Left lung (tissue), 10 donors: ENCODE results near the gene COL25A1. TPM values are rescaled to one million over a fixed set of nuclear protein-coding genes. Genes with fewer than 3 reads are reported as not detected.

Experiments
- ATAC-seq: fragments of 200-7000 bp; cut with Tn5 transposase; one replicate; pipeline ENCODE4 v1.9.1; 2020; ENCODE audit warnings: moderate library complexity
- DNase-seq, 4 donors: peaks; one replicate each; pipeline ENCODE4 v3.0.0-alpha.2; 2013 to 2020
- H3K27ac ChIP-seq, 2 donors: fragments of 200-600 bp; sonication (generic) in 1 of 2; one replicate each; pipeline versions ENCODE4 v1.5.0 to v1.8.0; 2020 to 2021
- H3K27me3 ChIP-seq, 2 donors: fragments of 200-600 bp; sonication (generic) in 1 of 2; one replicate each; pipeline versions ENCODE4 v1.5.0 to v1.8.0; 2020 to 2021
- H3K36me3 ChIP-seq, 2 donors: fragments of 200-600 bp; sonication (generic) in 1 of 2; one replicate each; pipeline versions ENCODE4 v1.5.0 to v1.8.0; 2020 to 2021
- H3K4me1 ChIP-seq, 2 donors: fragments of 200-600 bp; one replicate each; pipeline ENCODE4 v1.8.0; 2021
- H3K4me3 ChIP-seq, 2 donors: fragments of 200-600 bp; sonication (generic) in 1 of 2; one replicate each; pipeline versions ENCODE4 v1.5.0 to v1.8.0; 2020 to 2021; ENCODE audit warnings: mild to moderate bottlenecking in 1 of 2
- H3K9me3 ChIP-seq, 2 donors: fragments of 200-600 bp; sonication (generic) in 1 of 2; one replicate each; pipeline versions ENCODE4 v1.5.0 to v1.8.0; 2020 to 2021
- intact Hi-C, 2 donors: fragments of 100-400 bp; cut with DNase I; formaldehyde crosslinking; loops; one replicate each; pipeline versions ENCODE4 v1.11.2 to v1.14.2; 2022
- polyA plus RNA-seq, 6 donors: library from polyadenylated mRNA; unstranded; fragments of 120-200 nt; gene quantifications; one replicate each; pipeline ENCODE4 v1.2.1, GENCODE V29; 2013; ENCODE audit not compliant: insufficient read length in 6 of 6
- total RNA-seq, 2 donors: library from RNA; stranded (reverse); fragmentation: NEBNext Ultra II Directional; extraction: Animal tissue kit (Norgen Biotek cat#: 25700); gene quantifications; one replicate each; pipeline ENCODE4 v1.2.1, GENCODE V29; 2021
- TF ChIP-seq, protein P1 (sequence below), 2 donors: fragments of 200-600 bp; sonication (generic) in 1 of 2; IDR thresholded peaks; one replicate each; pipeline versions ENCODE4 v1.5.0 to v1.8.0; 2021; ENCODE audit warnings: antibody characterized with exemption in 2 of 2
- donor health status: DM: no; HTN: yes; CAD: no.
- donor health status: DM: no; HTN: no; CAD: no.

COL25A1 gene
- total and polyA plus RNA-seq, 8 donors = 0.13 to 1.8 (median 1.4) TPM

DNA sequence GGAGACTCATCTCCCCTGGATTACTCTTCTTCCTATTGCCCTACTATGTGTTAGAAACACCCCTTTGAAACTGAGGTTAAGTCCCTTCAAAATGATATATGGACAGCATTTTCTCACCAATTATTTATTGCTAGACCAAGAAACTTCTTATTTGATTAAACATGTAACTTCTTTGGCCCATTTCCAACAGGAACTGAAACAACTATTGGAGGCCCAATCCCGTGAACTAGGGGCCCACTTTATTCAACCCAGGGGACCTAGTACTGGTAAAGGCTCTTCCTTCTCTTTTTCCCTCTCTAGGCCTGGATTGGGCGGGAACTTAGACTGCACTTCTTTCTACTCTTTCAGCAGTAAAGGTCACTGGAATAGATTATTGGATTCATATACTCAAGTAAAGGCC lies 16.7 kb upstream of the COL25A1 start:
- ATAC-seq (no peak), DNase-seq (no peak)
- Histone ChIP-seq H3K36me3 (no peaks in the 10 kb centered on the region), H3K27ac (no peak overlapping the region), H3K9me3 (peaks cover 0 to 32% of the 10 kb centered on the region in 2 donors), H3K4me1 (no peaks in the 10 kb centered on the region), H3K4me3 (no peak overlapping the region), H3K27me3 (no peaks in the 10 kb centered on the region)
- TF ChIP-seq, protein P1, sequence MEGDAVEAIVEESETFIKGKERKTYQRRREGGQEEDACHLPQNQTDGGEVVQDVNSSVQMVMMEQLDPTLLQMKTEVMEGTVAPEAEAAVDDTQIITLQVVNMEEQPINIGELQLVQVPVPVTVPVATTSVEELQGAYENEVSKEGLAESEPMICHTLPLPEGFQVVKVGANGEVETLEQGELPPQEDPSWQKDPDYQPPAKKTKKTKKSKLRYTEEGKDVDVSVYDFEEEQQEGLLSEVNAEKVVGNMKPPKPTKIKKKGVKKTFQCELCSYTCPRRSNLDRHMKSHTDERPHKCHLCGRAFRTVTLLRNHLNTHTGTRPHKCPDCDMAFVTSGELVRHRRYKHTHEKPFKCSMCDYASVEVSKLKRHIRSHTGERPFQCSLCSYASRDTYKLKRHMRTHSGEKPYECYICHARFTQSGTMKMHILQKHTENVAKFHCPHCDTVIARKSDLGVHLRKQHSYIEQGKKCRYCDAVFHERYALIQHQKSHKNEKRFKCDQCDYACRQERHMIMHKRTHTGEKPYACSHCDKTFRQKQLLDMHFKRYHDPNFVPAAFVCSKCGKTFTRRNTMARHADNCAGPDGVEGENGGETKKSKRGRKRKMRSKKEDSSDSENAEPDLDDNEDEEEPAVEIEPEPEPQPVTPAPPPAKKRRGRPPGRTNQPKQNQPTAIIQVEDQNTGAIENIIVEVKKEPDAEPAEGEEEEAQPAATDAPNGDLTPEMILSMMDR (IDR thresholded peaks at IDR 0.05) = no peak
- intact Hi-C loops = no loop called here

DNA sequence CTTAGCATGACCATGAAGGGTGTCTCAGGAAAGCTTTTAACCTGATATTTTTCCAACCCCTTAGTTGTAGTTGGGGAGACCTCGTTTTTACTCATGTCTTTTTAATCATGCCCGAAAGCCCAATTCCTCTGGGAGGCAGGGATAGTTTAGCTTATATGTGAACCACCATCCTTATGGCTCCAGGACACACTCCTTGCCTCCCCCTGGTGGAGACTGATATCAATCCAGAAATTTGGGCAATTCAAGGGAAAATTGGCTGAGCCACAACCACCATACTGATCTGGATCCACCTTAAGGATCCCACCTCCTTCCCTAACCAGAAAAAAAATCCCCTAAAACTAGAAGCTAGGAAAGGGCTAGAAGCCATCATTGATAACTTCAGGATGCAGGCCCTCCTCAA lies 13.4 kb upstream of the COL25A1 start:
- Histone ChIP-seq H3K27ac (no peak overlapping the region), H3K9me3 (peaks cover 0 to 26% of the 10 kb centered on the region in 2 donors), H3K36me3 (no peaks in the 10 kb centered on the region), H3K4me3 (no peak overlapping the region), H3K4me1 (no peaks in the 10 kb centered on the region), H3K27me3 (no peaks in the 10 kb centered on the region)
- DNase-seq (no peak), ATAC-seq (no peak)
- TF ChIP-seq, protein P1 (IDR thresholded peaks at IDR 0.05) = no peak
- intact Hi-C loops = no loop called here

DNA sequence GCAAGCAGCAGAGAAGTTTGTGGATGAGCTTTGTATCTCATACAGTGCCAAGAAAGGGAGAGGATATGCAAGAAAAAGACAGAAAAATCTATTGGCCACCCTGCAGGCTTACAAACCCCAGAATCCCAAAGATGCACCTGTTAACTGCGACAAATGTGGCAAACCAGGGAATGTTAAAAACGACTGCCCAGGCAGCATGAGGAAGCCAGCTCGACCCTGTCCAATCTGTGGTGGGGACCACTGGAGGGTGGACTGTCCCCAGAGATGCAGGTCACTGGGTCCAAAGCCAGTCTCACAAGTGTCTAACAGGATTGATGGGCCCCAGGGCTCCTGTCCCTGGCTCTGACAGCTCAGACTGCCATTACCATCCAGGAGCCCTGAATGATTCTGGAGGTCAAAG lies 12.9 kb upstream of the COL25A1 start:
- H3K27me3 ChIP-seq = no peaks in the 10 kb centered on the region
- H3K4me3 ChIP-seq = no peak overlapping the region
- ATAC-seq = no peak
- TF ChIP-seq, protein P1 (IDR thresholded peaks at IDR 0.05) = no peak
- no peaks in the 10 kb centered on the region for H3K4me1 ChIP-seq
- H3K9me3 ChIP-seq = peaks cover 0 to 22% of the 10 kb centered on the region in 2 donors
- no peak overlapping the region for H3K27ac ChIP-seq
- intact Hi-C loops = no loop called here
- H3K36me3 ChIP-seq = no peaks in the 10 kb centered on the region
- no peak for DNase-seq

DNA sequence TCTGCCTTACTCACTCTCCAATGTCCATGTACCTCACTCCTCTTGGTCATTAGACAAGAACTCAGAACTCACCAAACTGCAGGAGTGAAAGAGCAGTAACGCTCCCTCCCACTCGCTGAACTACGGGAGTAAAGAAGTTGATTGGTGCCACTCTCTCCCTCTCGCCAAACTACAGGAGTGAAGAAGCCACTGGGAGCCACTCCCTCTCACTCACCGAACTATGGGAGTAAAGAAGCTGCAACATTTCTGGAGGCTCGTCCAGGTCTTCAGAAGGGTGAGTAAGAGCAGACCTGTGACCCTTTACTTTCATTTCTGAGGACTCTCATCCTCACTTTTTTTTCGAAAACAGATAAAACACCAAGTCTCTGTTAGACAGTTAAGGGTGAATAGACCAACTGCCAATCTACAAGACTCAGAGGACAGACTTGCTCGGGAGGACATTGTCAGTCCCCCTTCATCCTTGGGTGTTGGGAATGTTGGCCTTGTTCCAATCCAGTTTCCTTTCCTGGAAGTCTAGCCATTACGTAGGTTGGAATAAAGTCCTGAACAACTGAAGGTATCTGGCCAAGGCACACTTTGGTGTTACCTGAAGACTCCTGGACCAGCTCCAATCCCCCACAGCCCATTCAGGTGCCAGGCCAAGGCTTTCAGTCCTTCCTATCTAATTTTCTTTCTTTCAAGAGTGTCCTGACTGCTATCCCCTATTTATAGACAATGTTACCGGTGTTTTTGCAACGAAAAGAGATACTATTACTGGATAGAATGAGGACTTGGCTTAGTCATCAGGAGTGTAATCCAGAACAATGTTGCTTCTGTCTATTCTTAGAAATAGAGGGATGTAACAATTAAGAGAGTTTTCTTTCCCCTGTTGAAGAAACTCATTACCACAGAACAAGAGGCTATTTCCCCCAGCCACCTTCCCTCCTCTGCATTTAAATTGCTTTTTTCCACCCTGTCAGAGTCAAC lies 11.0 kb upstream of the COL25A1 start:
- ATAC-seq (no peak), DNase-seq (no peak)
- no peak overlapping the region for H3K4me3 ChIP-seq
- intact Hi-C loops = no loop called here
- TF ChIP-seq, protein P1 (IDR thresholded peaks at IDR 0.05) = no peak
- no peak overlapping the region for H3K27ac ChIP-seq
- no peaks in the 10 kb centered on the region for H3K36me3 ChIP-seq
- no peaks in the 10 kb centered on the region for H3K4me1 ChIP-seq
- no peaks in the 10 kb centered on the region for H3K27me3 ChIP-seq
- peaks cover 0 to 21% of the 10 kb centered on the region in 2 donors for H3K9me3 ChIP-seq

DNA sequence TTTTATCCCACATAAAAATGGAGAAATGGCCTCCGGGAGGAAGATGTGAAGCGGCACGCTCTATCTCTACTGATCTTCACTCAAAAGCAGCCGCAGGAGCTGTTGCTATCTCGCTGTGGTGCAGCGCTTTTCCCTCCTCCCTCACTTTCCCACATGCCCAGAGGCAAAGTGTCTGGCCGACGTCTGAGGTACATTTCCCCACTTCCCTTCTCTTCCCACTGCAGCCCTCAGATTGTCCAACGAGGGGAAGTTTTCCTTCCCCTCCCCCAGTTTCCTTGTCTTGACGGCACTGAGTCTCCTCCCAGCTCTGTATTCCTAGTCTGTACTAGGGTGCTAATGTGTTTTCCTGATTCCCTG lies 660 bp upstream of the COL25A1 start:
- peak overlapping the region; percentile 45 to 47 for H3K4me3 ChIP-seq
- intact Hi-C loops = no loop called here
- ATAC-seq = peak; percentile 52
- peaks cover 8 to 18% of the 10 kb centered on the region in 2 donors for H3K4me1 ChIP-seq
- peaks cover 33 to 77% of the 10 kb centered on the region in 2 donors for H3K27me3 ChIP-seq
- TF ChIP-seq, protein P1 (IDR thresholded peaks at IDR 0.05) = no peak
- DNase-seq = peak in 1 of 4 donors; percentile 24
- no peaks in the 10 kb centered on the region for H3K9me3 ChIP-seq
- no peak overlapping the region for H3K27ac ChIP-seq
- no peaks in the 10 kb centered on the region for H3K36me3 ChIP-seq
